ENCODE results near the gene PRRC1.

Gene PRRC1

GRCh38 chr5:127563136-127563535 lies 45.7 kb downstream of the PRRC1 start:
- no peak overlapping the region for H3K9ac ChIP-seq
- no peak overlapping the region for H3K4me2 ChIP-seq
- no peak for TF ChIP-seq CTCF (conservative IDR thresholded peaks at IDR 0.05; ENCODE audit: low read depth, low read length)
- H3K36me3 ChIP-seq (ENCODE audit: insufficient read depth) = no peaks in the 10 kb centered on the region
- H3K27ac ChIP-seq = no peak overlapping the region
- no peaks in the 10 kb centered on the region for H3K79me2 ChIP-seq (ENCODE audit: insufficient read depth, low read depth)
- peaks cover 24% of the 10 kb centered on the region for H3K4me1 ChIP-seq (ENCODE audit: low read depth, poor library complexity, severe bottlenecking)
- H2AFZ ChIP-seq (ENCODE audit: low read depth) = no peak overlapping the region
- H4K20me1 ChIP-seq (ENCODE audit: insufficient read depth) = no peaks in the 10 kb centered on the region
- H3K27me3 ChIP-seq (ENCODE audit: insufficient read depth, low read depth) = no peaks in the 10 kb centered on the region
- H3K4me3 ChIP-seq (IDR thresholded peaks at IDR 0.05; ENCODE audit: insufficient read depth, low read depth, low read length) = no peak overlapping the region

GRCh38 chr5:127564002-127564769 lies 46.7 kb downstream of the PRRC1 start:
- Histone ChIP-seq H3K27me3 (ENCODE audit: insufficient read depth, low read depth) (no peaks in the 10 kb centered on the region), H3K36me3 (ENCODE audit: insufficient read depth) (no peaks in the 10 kb centered on the region), H3K4me3 (IDR thresholded peaks at IDR 0.05; ENCODE audit: insufficient read depth, low read depth, low read length) (no peak overlapping the region), H3K4me1 (ENCODE audit: low read depth, poor library complexity, severe bottlenecking) (peaks cover 24% of the 10 kb centered on the region), H3K27ac (no peak overlapping the region), H3K4me2 (no peak overlapping the region), H4K20me1 (ENCODE audit: insufficient read depth) (no peaks in the 10 kb centered on the region), H3K79me2 (ENCODE audit: insufficient read depth, low read depth) (no peaks in the 10 kb centered on the region), H2AFZ (ENCODE audit: low read depth) (no peak overlapping the region), H3K9ac (no peak overlapping the region)
- TF ChIP-seq CTCF (conservative IDR thresholded peaks at IDR 0.05; ENCODE audit: low read depth, low read length) = peak; percentile 77

- Histone ChIP-seq H4K20me1 (ENCODE audit: insufficient read depth) (no peaks in the 10 kb centered on the region), H3K79me2 (ENCODE audit: insufficient read depth, low read depth) (no peaks in the 10 kb centered on the region)
These were observed 48.3 kb downstream of the PRRC1 start for GRCh38 chr5:127565586-127566270.

More at GRCh38 chr5:127565586-127566270, 48.3 kb downstream of the PRRC1 start:
- H3K36me3 ChIP-seq (ENCODE audit: insufficient read depth) = no peaks in the 10 kb centered on the region
- no peak overlapping the region for H2AFZ ChIP-seq (ENCODE audit: low read depth)
- no peak overlapping the region for H3K27ac ChIP-seq
- no peaks in the 10 kb centered on the region for H3K27me3 ChIP-seq (ENCODE audit: insufficient read depth, low read depth)
- no peak overlapping the region for H3K4me2 ChIP-seq
- H3K9ac ChIP-seq = no peak overlapping the region
- no peak overlapping the region for H3K4me3 ChIP-seq (IDR thresholded peaks at IDR 0.05; ENCODE audit: insufficient read depth, low read depth, low read length)
- peaks cover 13% of the 10 kb centered on the region for H3K4me1 ChIP-seq (ENCODE audit: low read depth, poor library complexity, severe bottlenecking)
- no peak for TF ChIP-seq CTCF (conservative IDR thresholded peaks at IDR 0.05; ENCODE audit: low read depth, low read length)

Data from KMS-11 (cell line).